ENCODE measurements around the gene SETBP1.

The SETBP1 gene

GRCh38 chr18:45100321-45101105 lies 419.8 kb downstream of the SETBP1 start:
- no peak for DNase-seq

- DNase-seq, result no peak
Measured at GRCh38 chr18:45102126-45102525, 421.4 kb downstream of the SETBP1 start.

- no peak for DNase-seq
Measured at GRCh38 chr18:45102863-45103262, 422.2 kb downstream of the SETBP1 start.

GRCh38 chr18:45103319-45104048 lies 422.8 kb downstream of the SETBP1 start:
- no peak for DNase-seq

GRCh38 chr18:45104049-45104395 lies 423.3 kb downstream of the SETBP1 start:
- DNase-seq, result no peak

- DNase-seq, result peak; percentile 44
Measured at GRCh38 chr18:45106331-45106774, 425.7 kb downstream of the SETBP1 start.

- DNase-seq, result no peak
Measured at GRCh38 chr18:45107425-45107824, 426.7 kb downstream of the SETBP1 start.

- DNase-seq, result no peak
Measured at GRCh38 chr18:45108754-45109153, 428.1 kb downstream of the SETBP1 start.

- no peak for DNase-seq
Measured at GRCh38 chr18:45109271-45109670, 428.6 kb downstream of the SETBP1 start.

- no peak for DNase-seq
Measured at GRCh38 chr18:45109706-45110105, 429.0 kb downstream of the SETBP1 start.

GRCh38 chr18:45110577-45111501 lies 430.2 kb downstream of the SETBP1 start:
- no peak for DNase-seq

- DNase-seq, result no peak
Measured at GRCh38 chr18:45111502-45111848, 430.8 kb downstream of the SETBP1 start.

GRCh38 chr18:45112682-45113081 lies 432.0 kb downstream of the SETBP1 start:
- no peak for DNase-seq

- DNase-seq, result no peak
Measured at GRCh38 chr18:45116116-45116515, 435.4 kb downstream of the SETBP1 start.
